HEK293 (cell line): ENCODE results near the gene PLD6.

Source experiments
- CTCF ChIA-PET: fragments of 350-600 bp; formaldehyde crosslinking; extraction: SDS; loops from one replicate; lab custom pipeline; 2021; ENCODE audit warnings: antibody characterized with exemption; lab: Yijun Ruan, JAX
- POLR2A ChIA-PET: fragments of 300-600 bp; formaldehyde crosslinking; extraction: SDS; loops from one replicate; lab custom pipeline; 2020; ENCODE audit warnings: antibody characterized with exemption, inconsistent platforms; lab: Yijun Ruan, JAX
- H3K27ac ChIP-seq: fragments of 200-500 bp; sonication (Bioruptor generic); 2 replicates; pipeline ENCODE4 v1.5.1; 2014; ENCODE audit warnings: low read depth, low read length, control low read depth, inconsistent platforms; ENCODE audit errors: extremely low read depth
- H3K36me3 ChIP-seq, 2 experiments: fragments of 200-500 bp in 1 of 2; sonication (Bioruptor generic) in 1 of 2; 1 replicate in 1 of 2; 2 replicates in 1 of 2; pipeline ENCODE4 v1.5.1; 2014 to 2017; ENCODE audit warnings: inconsistent platforms in 2 of 2, low read length in 2 of 2; ENCODE audit not compliant: control insufficient read depth in 2 of 2, insufficient read depth in 1 of 2
- H3K4me1 ChIP-seq: fragments of 200-500 bp; sonication (Bioruptor generic); 2 replicates; pipeline ENCODE4 v1.5.1; 2014; ENCODE audit warnings: mild to moderate bottlenecking, low read length, inconsistent platforms; ENCODE audit not compliant: control insufficient read depth, insufficient read depth
- H3K4me3 ChIP-seq: 2 replicates; pipeline ENCODE4 v1.5.1; 2011; ENCODE audit warnings: low read depth, mild to moderate bottlenecking, control low read depth, low read length, moderate library complexity
- H3K9me3 ChIP-seq: fragments of 200-500 bp; sonication (Bioruptor generic); 2 replicates; pipeline ENCODE4 v1.5.1; 2014; ENCODE audit warnings: low read depth, low read length, inconsistent platforms; ENCODE audit not compliant: control insufficient read depth, insufficient read depth
- FEZF1 ChIP-seq: fragments of 450-650 bp; formaldehyde crosslinking; IDR thresholded peaks from 2 replicates; pipeline ENCODE4 v1.5.1; 2016; ENCODE audit warnings: missing biosample characterization, missing genetic modification characterization
- GLI2 ChIP-seq: fragments of 450-650 bp; formaldehyde crosslinking; IDR thresholded peaks from 2 replicates; pipeline ENCODE4; 2017; ENCODE audit warnings: missing biosample characterization, missing genetic modification characterization, low read depth, borderline replicate concordance
- KLF1 ChIP-seq: fragments of 450-650 bp; formaldehyde crosslinking; IDR thresholded peaks from 2 replicates; pipeline ENCODE4 v1.5.1; 2016; ENCODE audit warnings: missing biosample characterization, missing genetic modification characterization
- KLF9 ChIP-seq: fragments of 450-650 bp; formaldehyde crosslinking; IDR thresholded peaks from 2 replicates; pipeline ENCODE4 v1.5.1; 2016; ENCODE audit warnings: missing biosample characterization, missing genetic modification characterization, low read depth
- OVOL3 ChIP-seq: fragments of 450-650 bp; formaldehyde crosslinking; IDR thresholded peaks from 2 replicates; pipeline ENCODE4 v1.5.1; 2016; ENCODE audit warnings: missing biosample characterization, missing genetic modification characterization
- WT1 ChIP-seq: fragments of 450-650 bp; formaldehyde crosslinking; IDR thresholded peaks from 2 replicates; pipeline ENCODE4 v1.5.1; 2016; ENCODE audit warnings: missing biosample characterization, missing genetic modification characterization
- ZIC2 ChIP-seq: fragments of 450-650 bp; formaldehyde crosslinking; IDR thresholded peaks from 2 replicates; pipeline ENCODE4 v1.5.1; 2016; ENCODE audit warnings: missing biosample characterization, missing genetic modification characterization
- ZNF114 ChIP-seq: fragments of 450-650 bp; formaldehyde crosslinking; IDR thresholded peaks from 2 replicates; pipeline ENCODE4 v1.5.0; 2017; ENCODE audit warnings: missing biosample characterization, missing genetic modification characterization
- ZNF157 ChIP-seq: fragments of 450-650 bp; formaldehyde crosslinking; IDR thresholded peaks from 2 replicates; pipeline ENCODE4 v1.5.1; 2016; ENCODE audit warnings: missing biosample characterization, missing genetic modification characterization
- ZNF2 ChIP-seq: fragments of 450-650 bp; formaldehyde crosslinking; IDR thresholded peaks from 2 replicates; pipeline ENCODE4 v1.5.1; 2016; ENCODE audit warnings: missing biosample characterization, missing genetic modification characterization
- ZNF202 ChIP-seq: fragments of 450-650 bp; formaldehyde crosslinking; IDR thresholded peaks from 2 replicates; pipeline ENCODE4 v1.5.1; 2016; ENCODE audit warnings: missing biosample characterization, missing genetic modification characterization, borderline replicate concordance
- ZNF280C ChIP-seq: fragments of 450-650 bp; formaldehyde crosslinking; IDR thresholded peaks from 2 replicates; pipeline ENCODE4 v1.5.1; 2016; ENCODE audit warnings: missing biosample characterization, missing genetic modification characterization
- ZNF561 ChIP-seq: fragments of 450-650 bp; IDR thresholded peaks from 2 replicates; pipeline ENCODE4 v1.5.1; 2018; ENCODE audit warnings: missing biosample characterization, missing genetic modification characterization, borderline replicate concordance
- ZNF629 ChIP-seq: fragments of 450-650 bp; formaldehyde crosslinking; IDR thresholded peaks from 2 replicates; pipeline ENCODE4 v1.5.1; 2017; ENCODE audit warnings: missing biosample characterization, missing genetic modification characterization
- ZNF639 ChIP-seq: fragments of 450-650 bp; formaldehyde crosslinking; IDR thresholded peaks from 2 replicates; pipeline ENCODE4 v1.5.1; 2016; ENCODE audit warnings: missing biosample characterization, missing genetic modification characterization
- ZNF747 ChIP-seq: fragments of 450-650 bp; formaldehyde crosslinking; IDR thresholded peaks from 2 replicates; pipeline ENCODE4 v1.5.1; 2016; ENCODE audit warnings: missing biosample characterization, missing genetic modification characterization
- ZNF776 ChIP-seq: fragments of 450-650 bp; formaldehyde crosslinking; IDR thresholded peaks from 2 replicates; pipeline ENCODE4 v1.5.0; 2017; ENCODE audit warnings: missing biosample characterization, missing genetic modification characterization, borderline replicate concordance
- ZSCAN23 ChIP-seq: fragments of 450-650 bp; formaldehyde crosslinking; IDR thresholded peaks from 2 replicates; pipeline ENCODE4 v1.5.1; 2016; ENCODE audit warnings: missing biosample characterization, missing genetic modification characterization
- TF ChIP-seq, protein P1 (sequence below): fragments of 450-650 bp; formaldehyde crosslinking; IDR thresholded peaks from 2 replicates; pipeline ENCODE4 v1.5.1; 2016; ENCODE audit warnings: missing biosample characterization, missing genetic modification characterization, low read depth

The PLD6 gene

DNA sequence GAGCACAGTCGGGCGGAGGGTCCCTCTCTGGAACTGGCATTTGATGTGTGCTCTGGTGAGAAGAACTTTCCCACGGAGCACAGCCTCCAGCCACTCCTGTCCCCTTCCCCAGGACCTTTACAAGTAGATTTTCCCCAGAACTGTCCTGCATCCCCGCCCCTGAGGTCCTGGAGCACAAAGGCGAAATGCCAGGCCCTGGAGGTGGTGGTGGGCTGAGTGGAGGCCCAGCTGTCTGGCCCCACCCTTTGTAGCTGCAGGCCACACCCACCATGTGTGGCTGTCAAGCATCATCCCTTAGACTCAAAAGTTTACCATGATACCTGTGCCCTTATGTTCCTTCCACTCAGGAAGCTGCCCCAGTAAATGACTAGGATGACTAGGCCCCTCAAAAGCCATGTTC is 37.7 kb downstream of the PLD6 start:
- no peaks in the 10 kb centered on the region for H3K9me3 ChIP-seq
- ChIA-PET CTCF (interaction anchor here (0.8 kb wide), 1 partner anchor 167 kb away, joined by 3 read pairs; no protein-coding TSS in a partner anchor), POLR2A (no interaction called here)
- no peak overlapping the region for H3K4me3 ChIP-seq
- TF ChIP-seq WT1 (tag by site-specific recombination) (no peak), GLI2 (no peak), ZNF561 (tag by site-specific recombination) (no peak), ZNF639 (no peak), KLF1 (tag by site-specific recombination) (peak; percentile 24; the same call in 1 of the 2 replicates), KLF9 (0 out of 2 replicates have a peak, but pooled peaks have one; percentile 22), ZNF629 (tag by site-specific recombination) (no peak), ZNF202 (tag by site-specific recombination) (no peak), ZNF747 (no peak), ZNF280C (no peak), ZSCAN23 (tag by site-specific recombination) (no peak), ZNF114 (tag by site-specific recombination) (no peak), ZNF157 (tag by site-specific recombination) (no peak), FEZF1 (tag by site-specific recombination) (no peak), OVOL3 (tag by site-specific recombination) (no peak), ZNF776 (tag by site-specific recombination) (no peak)
- TF ChIP-seq, protein P1, sequence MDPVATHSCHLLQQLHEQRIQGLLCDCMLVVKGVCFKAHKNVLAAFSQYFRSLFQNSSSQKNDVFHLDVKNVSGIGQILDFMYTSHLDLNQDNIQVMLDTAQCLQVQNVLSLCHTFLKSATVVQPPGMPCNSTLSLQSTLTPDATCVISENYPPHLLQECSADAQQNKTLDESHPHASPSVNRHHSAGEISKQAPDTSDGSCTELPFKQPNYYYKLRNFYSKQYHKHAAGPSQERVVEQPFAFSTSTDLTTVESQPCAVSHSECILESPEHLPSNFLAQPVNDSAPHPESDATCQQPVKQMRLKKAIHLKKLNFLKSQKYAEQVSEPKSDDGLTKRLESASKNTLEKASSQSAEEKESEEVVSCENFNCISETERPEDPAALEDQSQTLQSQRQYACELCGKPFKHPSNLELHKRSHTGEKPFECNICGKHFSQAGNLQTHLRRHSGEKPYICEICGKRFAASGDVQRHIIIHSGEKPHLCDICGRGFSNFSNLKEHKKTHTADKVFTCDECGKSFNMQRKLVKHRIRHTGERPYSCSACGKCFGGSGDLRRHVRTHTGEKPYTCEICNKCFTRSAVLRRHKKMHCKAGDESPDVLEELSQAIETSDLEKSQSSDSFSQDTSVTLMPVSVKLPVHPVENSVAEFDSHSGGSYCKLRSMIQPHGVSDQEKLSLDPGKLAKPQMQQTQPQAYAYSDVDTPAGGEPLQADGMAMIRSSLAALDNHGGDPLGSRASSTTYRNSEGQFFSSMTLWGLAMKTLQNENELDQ (tag by site-specific recombination), result no peak
- no peak overlapping the region for H3K27ac ChIP-seq
- no peaks in the 10 kb centered on the region for H3K4me1 ChIP-seq
- peaks cover 0 to 95% of the 10 kb centered on the region in 2 experiments; a peak in 1 of 3 replicates for H3K36me3 ChIP-seq

- TF ChIP-seq ZIC2 (tag by site-specific recombination) (peak; percentile 20; the same call in 1 of the 2 replicates), ZNF2 (tag by site-specific recombination) (no peak)
- H3K4me3 ChIP-seq, result no peak overlapping the region
- POLR2A ChIA-PET, result interaction anchor here (1.1 kb wide), 1 partner anchor 33 kb away, joined by 3 read pairs; no protein-coding TSS in a partner anchor
- CTCF ChIA-PET, result no interaction called here
- no peaks in the 10 kb centered on the region for H3K9me3 ChIP-seq
- peaks cover 0 to 95% of the 10 kb centered on the region in 2 experiments; a peak in 1 of 3 replicates for H3K36me3 ChIP-seq
- no peak overlapping the region for H3K27ac ChIP-seq
- no peaks in the 10 kb centered on the region for H3K4me1 ChIP-seq
These were observed 38.1 kb downstream of the PLD6 start for GRCh38 chr17:17167986-17168385.
